ENCODE measurements around the gene POLR1F. TPM values are rescaled to one million over a fixed set of nuclear protein-coding genes. Genes with fewer than 3 reads are reported as not detected.

Gene POLR1F
- total RNA-seq, 3 donors from 2014 or later, result 38.7 to 43.4 (median 38.9) TPM

Other genes with a start within 250 kb of the POLR1F start
- gene TMEM196, start 64.6 kb upstream of the POLR1F start, total RNA-seq, result not detected

Data from activated T-cell treated with anti-CD3 and anti-CD28 coated beads, Interleukin-2, amount 50 U/mL, for 4 hours (primary cell).